ENCODE data around the gene PTPRF. TPM values are rescaled to one million over a fixed set of nuclear protein-coding genes. Genes with fewer than 3 reads are reported as not detected.

PTPRF gene
- total and polyA plus RNA-seq, 3 donors from 2014 or later, result 43.1 to 51.0 (median 45.4) TPM

DNA sequence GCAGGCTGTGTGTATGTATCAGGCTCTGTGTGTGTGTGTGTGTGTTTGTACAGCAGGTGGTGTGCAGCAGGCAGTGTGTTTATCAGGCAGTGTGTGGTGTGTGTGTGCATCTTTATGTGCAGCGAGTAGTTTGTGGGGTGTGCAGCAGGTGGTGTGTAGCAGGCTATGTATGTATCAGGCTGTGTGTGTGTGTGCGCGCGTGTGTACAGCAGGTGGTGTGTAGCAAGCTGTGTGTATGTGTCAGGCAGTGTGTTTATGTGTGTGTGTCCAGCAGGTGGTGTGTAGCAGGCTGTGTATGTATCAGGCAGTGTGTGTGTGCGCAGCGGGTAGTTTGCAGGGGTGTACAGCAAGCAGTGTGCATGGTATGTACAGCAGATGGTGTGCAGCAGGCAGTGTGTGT, 29.0 kb downstream of the PTPRF start:
- DNase-seq, result no peak
- H3K4me1 ChIP-seq, result peaks cover 10% of the 10 kb centered on the region
- no peak overlapping the region for H3K27ac ChIP-seq
- TF ChIP-seq, protein P1, sequence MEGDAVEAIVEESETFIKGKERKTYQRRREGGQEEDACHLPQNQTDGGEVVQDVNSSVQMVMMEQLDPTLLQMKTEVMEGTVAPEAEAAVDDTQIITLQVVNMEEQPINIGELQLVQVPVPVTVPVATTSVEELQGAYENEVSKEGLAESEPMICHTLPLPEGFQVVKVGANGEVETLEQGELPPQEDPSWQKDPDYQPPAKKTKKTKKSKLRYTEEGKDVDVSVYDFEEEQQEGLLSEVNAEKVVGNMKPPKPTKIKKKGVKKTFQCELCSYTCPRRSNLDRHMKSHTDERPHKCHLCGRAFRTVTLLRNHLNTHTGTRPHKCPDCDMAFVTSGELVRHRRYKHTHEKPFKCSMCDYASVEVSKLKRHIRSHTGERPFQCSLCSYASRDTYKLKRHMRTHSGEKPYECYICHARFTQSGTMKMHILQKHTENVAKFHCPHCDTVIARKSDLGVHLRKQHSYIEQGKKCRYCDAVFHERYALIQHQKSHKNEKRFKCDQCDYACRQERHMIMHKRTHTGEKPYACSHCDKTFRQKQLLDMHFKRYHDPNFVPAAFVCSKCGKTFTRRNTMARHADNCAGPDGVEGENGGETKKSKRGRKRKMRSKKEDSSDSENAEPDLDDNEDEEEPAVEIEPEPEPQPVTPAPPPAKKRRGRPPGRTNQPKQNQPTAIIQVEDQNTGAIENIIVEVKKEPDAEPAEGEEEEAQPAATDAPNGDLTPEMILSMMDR (IDR thresholded peaks at IDR 0.05), result no peak
- TF ChIP-seq POLR2A (IDR thresholded peaks at IDR 0.05), result no peak
- no peaks in the 10 kb centered on the region for H3K36me3 ChIP-seq (ENCODE audit: low read depth, missing control alignments)
- H3K27me3 ChIP-seq, result no peaks in the 10 kb centered on the region
- intact Hi-C loops (cut with DNase I; ENCODE audit: low total_unique reads), result no loop called here
- 97 to 98% methylated on average over 6 of the region's 6 CpGs for WGBS, 2 donors
- H3K9me3 ChIP-seq, result no peaks in the 10 kb centered on the region
- H3K4me3 ChIP-seq, result no peak overlapping the region

DNA sequence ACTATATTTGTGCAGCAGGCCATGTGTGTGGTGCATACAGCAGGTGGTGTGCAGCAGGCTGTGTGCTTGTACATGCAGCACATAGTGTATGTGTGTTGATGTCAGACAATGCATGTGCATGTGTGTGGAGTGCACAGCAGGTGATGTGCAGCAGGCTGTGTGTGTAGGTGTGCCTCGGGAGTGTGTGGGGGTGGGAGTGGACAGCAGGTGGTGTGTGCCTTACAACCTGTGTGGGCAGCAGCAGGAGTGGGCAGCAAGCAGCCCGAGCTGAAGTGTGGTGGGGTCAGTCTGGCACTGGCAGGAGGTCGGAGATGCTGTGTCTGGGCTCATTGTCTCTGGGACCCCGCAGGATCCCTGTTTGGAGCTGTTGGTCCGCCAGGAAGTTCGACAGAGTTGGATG, 29.6 kb downstream of the PTPRF start:
- no peak for DNase-seq
- WGBS, 2 donors, result 76 to 82% methylated on average over 3 to 6 of the region's 6 CpGs
- no peaks in the 10 kb centered on the region for H3K36me3 ChIP-seq (ENCODE audit: low read depth, missing control alignments)
- no peaks in the 10 kb centered on the region for H3K27me3 ChIP-seq
- no peaks in the 10 kb centered on the region for H3K9me3 ChIP-seq
- TF ChIP-seq, protein P1 (IDR thresholded peaks at IDR 0.05), result no peak
- no peak for TF ChIP-seq POLR2A (IDR thresholded peaks at IDR 0.05)
- no peak overlapping the region for H3K4me3 ChIP-seq
- intact Hi-C loops (cut with DNase I; ENCODE audit: low total_unique reads), result no loop called here
- peaks cover 16% of the 10 kb centered on the region for H3K4me1 ChIP-seq
- no peak overlapping the region for H3K27ac ChIP-seq

DNA sequence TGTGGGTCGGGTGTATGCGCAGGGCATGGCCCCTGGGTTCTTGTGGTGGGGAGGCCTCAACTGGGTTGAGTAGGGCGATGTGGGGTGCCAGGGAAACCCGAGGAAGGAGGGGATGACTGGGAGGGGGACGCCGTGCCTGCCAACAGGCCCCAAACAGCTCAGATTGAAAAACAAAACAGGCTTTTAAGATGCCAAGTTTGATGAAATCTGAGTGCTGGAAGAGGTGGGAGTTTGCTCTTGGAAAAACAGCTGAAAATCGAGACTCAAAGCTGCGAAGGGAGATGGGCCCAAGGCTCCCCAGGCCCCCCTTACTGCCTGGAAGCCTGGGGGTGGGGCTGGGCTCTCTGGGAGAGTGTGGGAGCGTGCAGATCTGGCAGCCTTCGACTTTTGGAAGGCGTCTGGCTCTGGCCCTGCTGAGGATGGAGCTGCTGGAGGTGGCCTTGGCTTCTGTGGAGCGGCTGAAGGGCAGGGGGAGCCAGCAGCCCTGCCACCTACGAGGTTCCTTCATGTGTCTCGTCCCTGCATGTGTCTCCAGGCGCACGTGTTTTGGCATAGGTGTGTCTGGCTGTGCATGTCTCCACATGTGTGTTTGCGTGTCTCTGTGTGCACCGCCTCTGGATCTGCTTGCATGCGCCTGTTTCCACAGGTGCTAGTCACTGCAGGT, 33.3 kb downstream of the PTPRF start:
- no peaks in the 10 kb centered on the region for H3K9me3 ChIP-seq
- H3K4me1 ChIP-seq, result peaks cover 29% of the 10 kb centered on the region
- no peaks in the 10 kb centered on the region for H3K27me3 ChIP-seq
- H3K27ac ChIP-seq, result no peak overlapping the region
- DNase-seq, result peak; percentile 56
- H3K36me3 ChIP-seq (ENCODE audit: low read depth, missing control alignments), result no peaks in the 10 kb centered on the region
- intact Hi-C loops (cut with DNase I; ENCODE audit: low total_unique reads), result no loop called here
- WGBS, 2 donors, result 45 to 65% methylated on average over 16 to 19 of the region's 19 CpGs
- TF ChIP-seq, protein P1 (IDR thresholded peaks at IDR 0.05), result no peak
- no peak overlapping the region for H3K4me3 ChIP-seq

DNA sequence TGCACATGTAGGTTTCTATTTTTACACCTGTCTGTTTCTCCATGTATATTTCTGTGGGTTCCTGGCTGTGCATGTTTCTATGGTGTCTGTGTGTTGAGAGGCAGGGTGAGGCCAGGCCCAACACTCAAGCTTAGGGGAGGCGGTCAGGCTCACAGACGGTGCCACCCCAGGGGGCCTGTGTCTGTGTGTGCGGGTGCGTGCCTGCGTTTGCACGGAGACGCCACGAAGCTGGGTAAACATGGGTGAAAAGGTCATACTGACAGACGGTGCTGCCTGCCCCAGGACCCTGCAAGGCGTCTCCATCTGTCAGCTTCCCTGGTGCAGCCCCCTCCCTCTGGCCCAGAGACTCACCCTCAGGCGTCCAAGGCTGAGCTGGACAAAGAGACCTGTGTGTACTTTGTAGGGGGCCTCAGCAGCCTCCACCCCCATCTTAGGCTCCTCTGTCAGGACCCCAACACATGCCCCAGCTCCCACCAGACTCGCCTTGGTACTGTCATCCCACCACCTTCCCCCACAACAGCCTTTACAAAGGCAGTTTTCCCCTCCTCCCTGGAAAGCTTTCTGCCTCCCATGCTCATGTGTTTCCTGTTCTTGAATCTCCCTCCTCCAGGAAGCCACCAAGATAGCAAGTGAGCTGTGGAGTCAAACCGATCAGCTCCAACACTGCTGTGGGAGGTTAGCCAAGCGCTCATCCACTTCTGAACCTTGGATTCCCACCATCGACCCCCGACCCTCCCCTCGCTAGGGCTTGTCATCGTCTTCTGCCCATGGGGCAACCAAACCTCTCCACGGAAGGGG, 34.1 kb downstream of the PTPRF start:
- WGBS, 2 donors, result 56 to 58% methylated on average over 8 to 19 of the region's 19 CpGs
- no peak overlapping the region for H3K27ac ChIP-seq
- peaks cover 32% of the 10 kb centered on the region for H3K4me1 ChIP-seq
- H3K36me3 ChIP-seq (ENCODE audit: low read depth, missing control alignments), result no peaks in the 10 kb centered on the region
- TF ChIP-seq, protein P1 (IDR thresholded peaks at IDR 0.05), result no peak
- no peak for DNase-seq
- H3K27me3 ChIP-seq, result no peaks in the 10 kb centered on the region
- intact Hi-C loops (cut with DNase I; ENCODE audit: low total_unique reads), result no loop called here
- H3K9me3 ChIP-seq, result no peaks in the 10 kb centered on the region
- peak overlapping the region in 1 of 2 donors; percentile 63 for H3K4me3 ChIP-seq
